HCT116 (cell line): ENCODE measurements around the gene SMTNL1. TPM values are rescaled to one million over a fixed set of nuclear protein-coding genes. Genes with fewer than 3 reads are reported as not detected.

Experiments
- ATAC-seq: fragments of 200-7000 bp; cut with Tn5 transposase; 2 replicates; pipeline ENCODE4 v1.9.1; 2020; ENCODE audit warnings: mild to moderate bottlenecking, moderate library complexity
- BruUV-seq: library from RNA; stranded (reverse); fragments of 400-500 nt; replicated peaks from 2 replicates; lab custom pipeline; 2021; lab: Mats Ljungman, UMichigan
- CTCF ChIA-PET: fragments of 300-600 bp; sonication (Branson Sonifier 250); formaldehyde crosslinking; loops from one replicate; lab custom pipeline; 2021; ENCODE audit warnings: antibody characterized with exemption; lab: Charles Lee
- POLR2A ChIA-PET: fragments of 300-600, 350-600 bp; sonication (Branson Sonifier 250); formaldehyde crosslinking; loops from one replicate; lab custom pipeline; 2021; ENCODE audit warnings: antibody characterized with exemption; lab: Charles Lee
- RAD21 ChIA-PET, 2 experiments: fragments of 300-600 bp; sonication (Branson Sonifier 250); formaldehyde crosslinking; loops; one replicate each; lab custom pipeline; 2023; ENCODE audit warnings: low total read pairs in 2 of 2; ENCODE audit not compliant: uncharacterized antibody in 2 of 2, unreplicated experiment in 2 of 2, low non-redundant PET in 1 of 2; lab: Charles Lee
- DNase-seq: peaks from one replicate; pipeline ENCODE4 v3.0.0-alpha.2; 2010; ENCODE audit warnings: low read depth, low spot score
- H2AFZ ChIP-seq: fragments of 200-600 bp; shearing (Covaris generic), sonication (generic); 2 replicates; pipeline ENCODE4 v1.6.1; 2017; ENCODE audit warnings: low read depth, mixed run types, mixed read lengths, antibody characterized with exemption, low read length; ENCODE audit not compliant: poor library complexity, severe bottlenecking
- H3K27ac ChIP-seq: 2 replicates; pipeline ENCODE4 v1.5.1; 2012; ENCODE audit warnings: low read depth, low read length
- H3K27me3 ChIP-seq: fragments of 200-600 bp; sonication (generic); 2 replicates; pipeline ENCODE4 v1.6.1; 2016; ENCODE audit warnings: mixed run types, low read length, mixed read lengths; ENCODE audit not compliant: insufficient read depth
- H3K36me3 ChIP-seq, 2 experiments: fragments of 200-500 bp in 1 of 2; fragments of 200-600 bp in 1 of 2; sonication (Bioruptor generic) in 1 of 2; sonication (generic) in 1 of 2; 2 replicates each; pipeline versions ENCODE4 v1.5.1 to v1.6.1; 2014 to 2016; ENCODE audit warnings: low read length in 2 of 2, inconsistent platforms in 1 of 2, mixed read lengths in 1 of 2, mixed run types in 1 of 2; ENCODE audit not compliant: insufficient read depth in 2 of 2, control insufficient read depth in 1 of 2
- H3K4me1 ChIP-seq, 2 experiments: fragments of 200-600 bp in 1 of 2; sonication (generic) in 1 of 2; 2 replicates each; pipeline versions ENCODE4 v1.5.1 to v1.6.1; 2012 to 2017; ENCODE audit warnings: low read length in 2 of 2, inconsistent platforms in 1 of 2, mild to moderate bottlenecking in 1 of 2, mixed read lengths in 1 of 2, mixed run types in 1 of 2, moderate library complexity in 1 of 2; ENCODE audit not compliant: insufficient read depth in 2 of 2, control insufficient read depth in 1 of 2
- H3K4me2 ChIP-seq: fragments of 200-600 bp; sonication (generic); 2 replicates; pipeline ENCODE4 v1.6.1; 2017; ENCODE audit warnings: mixed run types, low read length, mixed read lengths
- H3K4me3 ChIP-seq, 2 experiments: fragments of 200-600 bp in 1 of 2; sonication (generic) in 1 of 2; replicated peaks in 1 of 2; 2 replicates each; pipeline ENCODE4 v1.5.1; 2011 to 2016; ENCODE audit warnings: low read length in 2 of 2, control low read depth in 1 of 2, low read depth in 1 of 2, mild to moderate bottlenecking in 1 of 2, mixed read lengths in 1 of 2, mixed run types in 1 of 2
- H3K79me2 ChIP-seq: fragments of 200-600 bp; sonication (generic); 2 replicates; pipeline ENCODE4 v1.6.1; 2017; ENCODE audit warnings: mild to moderate bottlenecking, mixed run types, low read length, moderate library complexity, mixed read lengths; ENCODE audit not compliant: insufficient read depth
- H3K9ac ChIP-seq: fragments of 200-600 bp; sonication (generic); 2 replicates; pipeline ENCODE4 v1.6.1; 2016; ENCODE audit warnings: low read length, mixed read lengths
- H3K9me2 ChIP-seq: fragments of 200-600 bp; sonication (generic), shearing (Covaris generic); 2 replicates; pipeline ENCODE4 v1.6.1; 2017; ENCODE audit warnings: mixed run types, mild to moderate bottlenecking, moderate library complexity; ENCODE audit not compliant: insufficient read depth
- H3K9me3 ChIP-seq, 2 experiments: fragments of 200-500 bp in 1 of 2; fragments of 200-600 bp in 1 of 2; sonication (Bioruptor generic) in 1 of 2; sonication (generic) in 1 of 2; 2 replicates each; pipeline ENCODE4 v1.6.1; 2014 to 2017; ENCODE audit warnings: low read length in 2 of 2, mixed read lengths in 2 of 2, inconsistent platforms in 1 of 2, low read depth in 1 of 2, mild to moderate bottlenecking in 1 of 2, mixed run types in 1 of 2, moderate library complexity in 1 of 2; ENCODE audit not compliant: control insufficient read depth in 1 of 2, insufficient read depth in 1 of 2
- H4K20me1 ChIP-seq: fragments of 200-600 bp; sonication (generic), shearing (Covaris generic); 2 replicates; pipeline ENCODE4 v1.6.1; 2017; ENCODE audit warnings: mixed run types, mild to moderate bottlenecking, moderate library complexity; ENCODE audit not compliant: insufficient read depth
- CEBPB ChIP-seq: IDR thresholded peaks from 2 replicates; pipeline ENCODE4 v1.6.1; 2012; ENCODE audit warnings: low read depth
- intact Hi-C: fragments of 100-400 bp; cut with micrococcal nuclease; formaldehyde crosslinking; loops from 2 replicates; pipeline ENCODE4 v1.10.0; 2022
- total RNA-seq: library from RNA; stranded (reverse); gene quantifications from one replicate; pipeline ENCODE4 v1.2.1, GENCODE V29; 2021; ENCODE audit not compliant: unreplicated experiment

SMTNL1 gene
- total RNA-seq, 1 experiment from 2014 or later: not detected

GRCh38 chr11:57599381-57599780 is 62.0 kb downstream of the SMTNL1 start:
- POLR2A ChIA-PET: no interaction called here
- no peak for DNase-seq
- no peak overlapping the region for H3K4me2 ChIP-seq

More at GRCh38 chr11:57599381-57599780, 62.0 kb downstream of the SMTNL1 start:
- Histone ChIP-seq H3K4me3 (no peak overlapping the region), H3K27ac (no peak overlapping the region), H3K4me1 (peaks cover 0 to 10% of the 10 kb centered on the region in 2 experiments; a peak in 2 of 4 replicates), H3K36me3 (no peaks in the 10 kb centered on the region), H2AFZ (no peak overlapping the region), H3K9me3 (no peaks in the 10 kb centered on the region), H3K9ac (no peak overlapping the region), H3K79me2 (no peaks in the 10 kb centered on the region), H3K27me3 (no peaks in the 10 kb centered on the region), H4K20me1 (no peaks in the 10 kb centered on the region), H3K9me2 (no peaks in the 10 kb centered on the region)
- intact Hi-C loops: no loop called here
- ChIA-PET CTCF (no interaction called here), RAD21 (no interaction called here)
- no peak for TF ChIP-seq CEBPB
- no peak for ATAC-seq
- BruUV-seq: no TSS peak

Other genes with a start within 250 kb of the SMTNL1 start
- gene TNKS1BP1, start 212.6 kb upstream of the SMTNL1 start, total RNA-seq: 77.6 TPM
- gene SSRP1, start 201.7 kb upstream of the SMTNL1 start, total RNA-seq: 260 TPM
- gene P2RX3, start 199.2 kb upstream of the SMTNL1 start, total RNA-seq: not detected
- not detected for gene PRG3, start 156.4 kb upstream of the SMTNL1 start, total RNA-seq
- 0.81 TPM for gene PRG2, start 146.9 kb upstream of the SMTNL1 start, total RNA-seq
- gene SLC43A3, start 110.5 kb upstream of the SMTNL1 start, total RNA-seq: 36.9 TPM
- 24.0 TPM for gene RTN4RL2, start 77.1 kb upstream of the SMTNL1 start, total RNA-seq
- gene SLC43A1, start 21.9 kb upstream of the SMTNL1 start, total RNA-seq: 11.8 TPM
- 65.6 TPM for gene TIMM10, start 6.8 kb upstream of the SMTNL1 start, total RNA-seq
- gene UBE2L6, start 30.1 kb downstream of the SMTNL1 start, total RNA-seq: 24.8 TPM
- 3.4 TPM for gene SERPING1, start 60.1 kb downstream of the SMTNL1 start, total RNA-seq
- 0.32 TPM for gene YPEL4, start 112.3 kb downstream of the SMTNL1 start, total RNA-seq
- 17.7 TPM for gene CLP1, start 120.2 kb downstream of the SMTNL1 start, total RNA-seq
- gene ZDHHC5, start 130.5 kb downstream of the SMTNL1 start, total RNA-seq: 64.1 TPM
- gene MED19, start 174.6 kb downstream of the SMTNL1 start, total RNA-seq: 18.0 TPM
- gene TMX2, start 175.0 kb downstream of the SMTNL1 start, total RNA-seq: 93.9 TPM
- 194 TPM for gene SELENOH, start 203.9 kb downstream of the SMTNL1 start, total RNA-seq
- not detected for gene BTBD18, start 214.2 kb downstream of the SMTNL1 start, total RNA-seq
- gene CTNND1, start 224.2 kb downstream of the SMTNL1 start, total RNA-seq: 157 TPM